NCI-H128 (cell line): ENCODE results near the gene LANCL2.
"Not testable (repeated sequence)": the region's sequence is repeated elsewhere in the genome, so short reads cannot be mapped to it uniquely, and the experiment has no call there.

Experiments used
- DNase-seq: peaks from one replicate; lab custom pipeline; 2025; ENCODE audit not compliant: unreplicated experiment; lab: John Stamatoyannopoulos, UW

LANCL2 gene

DNA sequence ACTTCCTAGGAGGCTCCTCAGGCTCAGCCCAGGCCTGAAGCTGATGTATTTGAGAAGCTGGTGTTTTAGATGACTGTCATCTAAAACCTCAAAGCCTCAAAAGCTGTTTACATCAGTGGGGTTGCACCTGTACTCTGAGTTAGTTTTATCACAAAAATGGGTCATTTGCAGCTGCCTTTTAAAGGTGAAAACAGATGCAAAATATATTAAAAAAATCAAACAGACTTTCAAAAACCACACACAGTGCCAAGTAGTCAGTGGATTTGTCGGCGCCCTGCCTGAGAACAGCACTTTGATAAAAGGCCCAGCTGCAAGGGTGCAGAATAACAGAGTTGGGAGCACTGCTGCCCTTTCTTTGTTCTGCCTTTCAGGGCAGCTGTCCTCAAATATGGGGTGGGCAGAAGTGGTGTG is 104.1 kb downstream of the LANCL2 start:
- DNase-seq: no peak

DNA sequence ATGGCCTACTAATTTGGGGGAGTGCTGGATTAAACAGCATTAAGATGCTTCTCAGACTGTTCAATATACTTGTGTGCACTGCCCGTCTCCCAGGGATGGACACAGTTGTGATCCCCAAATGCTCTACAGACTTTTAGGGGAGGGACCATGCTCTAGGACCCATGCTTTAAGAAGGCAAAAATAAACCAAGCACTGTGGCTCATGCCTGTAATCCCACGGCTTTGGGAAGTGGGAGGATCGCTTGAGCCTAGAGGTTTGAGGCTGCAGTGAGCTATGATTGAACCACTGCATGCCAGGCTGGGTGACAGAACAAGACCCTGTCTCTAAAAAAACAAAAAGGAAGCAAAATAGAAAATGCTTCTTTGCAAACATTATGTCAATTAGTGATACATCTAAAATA is 104.6 kb downstream of the LANCL2 start:
- no peak for DNase-seq

DNA sequence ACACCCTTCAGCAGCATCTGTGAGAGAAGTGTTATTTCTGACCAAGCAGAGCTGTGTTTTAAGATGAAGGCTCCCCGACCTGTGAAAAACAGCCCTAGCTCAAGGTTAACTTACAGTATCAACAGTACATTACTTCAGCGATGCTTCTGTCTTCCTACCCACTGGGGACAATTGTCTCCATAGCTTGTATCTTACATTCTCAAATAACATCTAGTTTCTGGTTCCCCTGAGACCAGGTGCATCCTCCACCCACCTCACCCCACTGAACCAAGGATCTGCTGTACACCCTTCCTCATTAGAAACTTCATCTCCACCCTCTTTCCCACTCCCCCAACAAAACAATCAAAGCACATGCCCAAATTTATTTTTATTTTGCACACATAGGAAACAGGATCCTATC is 105.1 kb downstream of the LANCL2 start:
- DNase-seq: no peak

DNA sequence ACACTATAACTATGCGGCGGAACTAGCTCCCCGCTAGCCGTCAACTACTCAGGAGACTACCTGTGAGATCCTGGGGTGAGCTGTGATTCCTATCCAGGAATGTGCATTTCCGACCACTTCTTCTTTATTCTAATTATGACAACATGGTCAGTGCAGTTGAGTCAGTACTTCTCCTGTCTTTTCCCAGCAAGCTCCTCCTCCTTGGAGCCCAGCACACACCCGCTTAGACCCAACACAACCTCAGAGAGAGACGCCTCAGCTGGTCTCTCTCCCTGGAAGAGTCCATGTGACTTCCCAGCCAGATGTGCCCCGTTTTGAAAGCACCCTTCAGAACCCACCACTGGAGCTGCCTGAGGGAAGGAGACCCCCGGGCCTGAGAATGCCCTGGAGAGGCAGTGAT is 106.5 kb downstream of the LANCL2 start:
- DNase-seq: not testable (repeated sequence)

DNA sequence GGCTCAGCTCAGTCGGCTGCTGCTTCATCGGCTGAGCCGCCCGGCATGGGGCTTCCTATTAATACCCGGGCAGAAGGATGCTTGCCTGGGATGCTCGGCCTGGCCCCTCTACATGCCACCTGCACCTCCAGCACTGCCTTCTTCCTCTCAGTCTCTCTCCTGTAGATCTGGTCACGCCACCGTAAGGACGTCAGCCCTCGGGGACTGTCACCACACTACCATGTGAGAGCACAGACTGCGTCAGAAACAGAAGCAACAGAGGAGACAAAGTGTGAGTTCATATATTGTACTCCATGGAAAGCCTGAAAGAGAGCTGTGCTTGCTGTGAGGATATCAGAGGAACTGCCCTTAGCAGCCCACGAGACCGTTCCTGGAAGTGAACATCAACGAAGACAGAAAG is 107.3 kb downstream of the LANCL2 start:
- not testable (repeated sequence) for DNase-seq

DNA sequence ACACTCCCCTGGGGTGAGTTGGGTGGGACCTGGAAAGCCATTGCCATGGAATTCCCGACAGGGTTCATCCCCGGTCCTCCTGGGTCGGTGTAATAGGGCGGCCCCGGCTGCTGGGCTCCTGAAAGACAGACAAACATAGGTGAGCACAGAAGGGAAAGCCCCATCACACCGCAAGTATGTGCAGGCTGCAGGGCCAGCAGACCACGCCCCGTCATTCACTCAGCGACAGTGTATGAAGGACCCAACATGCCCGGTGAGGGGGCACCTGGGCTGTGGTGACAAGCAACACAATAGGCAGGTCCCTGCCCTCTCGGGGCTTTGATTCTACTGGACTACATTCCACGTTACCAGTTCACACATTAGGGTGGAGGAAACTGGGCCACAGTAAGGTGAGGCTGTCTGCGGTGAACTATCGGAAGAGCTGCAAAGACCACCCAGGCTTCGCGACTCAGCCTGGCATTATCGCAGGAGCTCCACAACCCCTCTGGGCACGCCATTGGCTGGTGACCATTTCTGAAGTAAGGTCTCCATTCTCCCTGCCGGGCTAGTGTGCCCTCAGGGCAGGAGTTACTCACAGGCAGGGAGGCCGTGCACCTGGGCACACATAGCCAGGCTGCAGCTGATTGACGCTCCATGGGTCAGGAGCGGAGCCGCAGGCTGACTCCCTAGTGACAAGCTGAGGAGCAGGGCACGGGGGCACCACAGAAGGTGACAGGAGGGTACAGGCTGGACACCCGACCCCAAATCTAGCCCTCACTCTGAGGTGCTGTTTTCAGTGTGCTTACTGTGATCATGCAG is 108.0 kb downstream of the LANCL2 start:
- no peak for DNase-seq

DNA sequence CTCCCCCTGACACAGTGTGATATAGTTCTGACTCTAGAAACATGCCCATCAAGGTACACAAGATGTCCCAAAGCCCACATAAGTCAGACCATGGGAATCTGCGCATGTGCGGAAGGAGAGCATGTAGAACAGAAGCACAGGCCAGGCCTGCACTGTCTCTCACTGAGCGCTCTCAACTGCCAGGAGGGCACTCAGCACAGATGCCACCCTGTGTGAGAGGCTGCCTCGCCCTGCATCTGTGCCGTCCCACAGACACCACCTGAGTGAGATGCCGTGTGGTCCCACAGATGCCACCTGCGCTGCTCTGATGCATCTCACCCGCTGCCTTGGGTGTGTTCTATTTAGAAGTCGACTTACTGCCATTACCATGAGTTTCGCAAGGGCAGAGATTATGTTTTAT is 108.8 kb downstream of the LANCL2 start:
- no peak for DNase-seq

DNA sequence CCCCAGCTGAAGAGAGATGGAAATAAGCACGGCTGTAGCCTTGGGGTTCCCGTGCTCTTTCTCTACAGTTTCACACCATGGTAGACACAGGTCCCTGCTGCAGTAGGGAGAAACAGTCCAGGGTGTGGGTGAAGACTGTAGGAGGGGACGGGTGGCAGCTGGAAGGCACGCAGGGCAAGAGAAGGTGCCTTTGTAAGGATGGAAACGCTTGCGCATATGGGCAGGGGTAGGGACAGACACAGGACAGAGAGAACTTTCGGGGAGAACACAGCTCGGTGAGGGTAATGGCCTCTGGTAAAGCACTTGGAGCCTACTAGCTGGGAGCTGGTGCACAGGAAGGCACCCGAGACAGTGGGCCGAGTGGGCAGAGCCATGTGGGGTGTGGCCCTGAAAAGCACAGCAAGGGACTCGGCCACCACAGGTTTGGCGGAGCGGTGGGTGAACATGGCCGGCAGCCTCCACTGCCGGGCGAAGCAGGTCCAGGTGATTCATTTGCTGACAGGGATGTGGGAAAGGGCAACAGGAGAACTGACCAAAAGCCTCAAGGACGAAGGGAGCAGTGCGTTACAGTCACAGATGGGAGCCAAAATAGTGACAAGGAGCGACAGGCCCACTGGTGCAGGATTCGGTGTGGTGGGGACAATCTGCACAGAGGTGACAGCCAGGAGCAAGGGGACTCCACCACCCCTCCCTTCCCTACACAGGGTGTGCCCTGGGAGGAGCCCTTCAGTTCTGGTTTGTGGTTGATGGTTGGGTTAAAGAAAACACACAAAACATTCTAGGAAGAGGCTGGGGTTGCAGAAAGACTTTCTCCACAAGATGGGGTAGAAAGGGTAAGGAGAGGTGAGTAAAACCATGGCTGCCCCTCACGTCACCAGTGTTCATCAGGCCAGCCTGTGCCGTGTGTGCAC is 110.1 kb downstream of the LANCL2 start:
- no peak for DNase-seq

DNA sequence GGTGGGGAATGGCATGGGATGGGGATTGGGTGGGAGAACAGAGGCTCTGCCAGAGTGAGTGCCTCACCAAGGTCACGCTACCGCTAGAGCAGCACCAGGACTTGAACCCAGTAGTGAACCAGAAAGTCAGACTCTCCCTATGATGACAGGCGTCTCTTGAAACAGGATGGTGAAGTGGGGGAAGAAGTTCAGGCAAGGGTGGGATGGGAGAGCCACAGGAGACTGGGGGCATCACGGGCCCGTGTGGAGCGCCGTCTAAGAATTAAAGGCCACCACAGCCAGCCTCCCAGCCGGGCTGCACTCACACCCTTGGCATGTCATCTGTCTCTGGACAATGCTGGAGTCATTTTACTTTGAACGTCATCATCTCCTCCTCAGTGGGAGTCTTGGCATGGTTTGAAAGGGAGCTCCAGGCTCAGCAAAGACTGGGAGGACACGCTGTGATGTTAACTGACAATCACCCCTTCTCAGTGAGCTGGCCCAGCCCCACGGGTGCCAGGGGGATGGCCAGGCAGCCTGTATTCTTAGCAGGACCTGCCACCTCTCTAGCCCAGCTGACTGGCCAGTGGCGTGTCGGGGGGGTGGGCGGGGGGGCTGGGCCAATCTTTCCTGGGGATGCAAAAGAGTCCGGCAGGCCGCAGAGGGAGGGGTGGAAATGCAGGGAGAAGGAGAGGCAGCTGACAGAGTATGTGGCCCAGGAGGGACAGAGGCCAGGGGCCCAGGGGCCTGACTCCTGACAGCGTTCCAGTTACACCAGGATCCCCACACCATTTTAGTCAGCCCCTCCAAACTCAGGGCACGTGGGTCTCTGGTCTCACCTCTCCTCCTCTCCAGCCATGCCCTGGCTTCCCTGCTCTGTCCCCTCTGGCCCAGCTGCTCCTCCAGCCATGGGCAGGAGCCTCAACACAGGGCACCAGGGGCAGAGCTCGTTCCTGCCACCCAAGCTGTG is 111.0 kb downstream of the LANCL2 start:
- DNase-seq: no peak

DNA sequence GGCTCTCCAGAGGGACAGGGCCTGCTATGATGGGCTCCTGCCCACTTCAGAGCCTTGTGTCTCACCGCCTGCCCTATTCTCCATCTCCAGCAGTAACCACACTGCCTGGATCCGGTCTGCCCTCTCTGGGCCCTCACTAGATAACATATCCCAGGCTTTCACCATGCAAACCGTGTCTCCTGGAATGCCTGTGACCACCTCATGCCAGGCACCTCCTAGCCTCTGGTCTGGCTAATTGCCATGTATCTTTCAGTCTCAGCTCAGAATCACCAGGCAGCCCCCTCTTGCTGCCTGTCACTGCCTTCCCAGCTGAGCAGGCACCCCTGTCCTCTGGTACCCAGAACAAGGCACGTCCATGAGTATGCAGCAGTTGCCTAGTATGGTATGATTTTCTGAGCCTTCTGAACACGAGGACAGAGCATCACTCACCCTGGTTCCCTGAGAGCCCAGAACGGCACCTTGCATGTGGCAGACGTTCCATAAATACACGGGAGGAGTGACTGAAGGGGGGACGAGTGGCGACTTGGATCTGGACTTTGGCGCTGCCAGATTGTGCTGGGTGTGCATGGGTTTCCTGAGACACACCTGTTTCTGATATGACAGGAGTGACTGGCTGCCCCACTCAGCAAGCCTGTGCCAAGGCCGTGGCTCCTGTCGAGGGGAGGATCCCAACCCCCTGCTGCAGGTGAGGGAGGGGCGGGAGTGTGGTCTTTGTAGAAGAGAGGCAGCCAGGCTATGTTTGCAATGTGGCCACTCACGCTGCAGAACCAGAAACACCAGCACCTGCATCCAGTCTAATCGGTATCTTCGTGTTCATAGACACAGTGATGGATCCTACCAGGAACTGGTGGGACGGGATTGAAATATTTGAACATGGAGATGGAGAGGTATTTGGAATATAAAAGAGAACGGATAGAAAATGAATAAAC is 112.0 kb downstream of the LANCL2 start:
- no peak for DNase-seq

DNA sequence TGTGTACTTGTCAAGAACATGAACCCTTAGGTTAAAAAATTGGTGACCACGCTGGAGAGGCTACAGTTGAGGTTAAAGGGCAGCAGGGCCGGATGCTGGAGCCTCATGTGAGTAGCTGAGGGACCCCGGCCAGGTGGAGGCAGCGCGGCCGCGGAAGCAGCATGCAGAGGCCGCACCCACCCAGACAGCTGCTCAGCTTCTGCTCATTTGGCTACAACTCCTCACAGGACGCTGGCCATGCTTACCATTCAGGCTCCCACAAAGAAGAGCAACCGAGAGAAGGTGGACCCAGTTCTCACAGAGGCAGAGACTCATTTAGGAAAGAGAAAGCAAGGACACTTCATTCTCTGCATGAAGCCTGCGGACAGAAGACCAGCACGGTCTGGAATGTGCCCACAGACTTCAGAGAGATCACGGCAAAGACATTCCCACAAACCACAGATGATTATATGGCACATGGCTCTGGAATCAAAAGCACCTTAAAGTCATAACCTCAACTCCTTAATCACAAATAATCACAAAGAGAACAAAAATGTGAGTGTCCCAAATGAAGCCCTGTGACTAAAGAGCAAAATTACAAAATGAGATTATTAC is 112.7 kb downstream of the LANCL2 start:
- DNase-seq: no peak

DNA sequence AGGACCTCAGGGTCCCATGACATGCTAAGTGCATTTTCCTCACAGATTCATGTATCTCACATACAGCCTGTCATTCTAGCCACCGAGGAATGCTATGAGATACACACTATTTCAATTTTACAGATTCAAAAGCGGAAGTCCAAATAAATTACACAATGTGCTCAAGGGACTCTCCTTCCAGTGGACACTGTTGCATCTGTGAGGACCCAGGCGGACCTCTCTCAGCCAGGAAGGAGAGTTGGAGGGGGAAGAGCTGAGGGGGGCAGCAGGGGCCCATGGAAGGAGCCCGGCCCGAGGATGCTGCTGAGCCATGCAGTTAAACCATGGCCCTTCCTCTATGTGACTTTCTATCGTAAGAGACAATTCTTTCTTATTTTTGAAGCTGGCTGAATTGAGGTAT is 113.6 kb downstream of the LANCL2 start:
- DNase-seq: no peak

DNA sequence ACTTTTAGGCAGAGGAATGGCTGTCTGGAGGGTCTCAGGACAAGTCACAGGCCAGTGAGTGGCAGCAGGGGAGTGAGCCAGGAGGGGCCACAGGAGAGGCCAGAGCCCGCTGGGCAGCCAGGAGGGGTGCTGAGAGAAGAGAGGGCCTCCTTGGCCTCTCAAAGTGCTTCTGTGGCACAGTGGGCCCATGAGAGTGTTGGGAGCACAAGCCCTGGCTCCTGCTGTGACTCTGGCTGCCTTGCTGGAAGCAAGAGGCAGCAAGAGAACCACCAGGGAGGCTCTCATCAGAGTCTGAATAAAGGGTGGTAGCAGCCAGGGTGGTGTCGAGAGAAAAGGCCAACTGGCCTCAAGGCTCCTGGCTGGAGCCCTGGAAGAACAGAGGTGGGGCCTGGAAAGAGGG is 116.0 kb downstream of the LANCL2 start:
- no peak for DNase-seq

DNA sequence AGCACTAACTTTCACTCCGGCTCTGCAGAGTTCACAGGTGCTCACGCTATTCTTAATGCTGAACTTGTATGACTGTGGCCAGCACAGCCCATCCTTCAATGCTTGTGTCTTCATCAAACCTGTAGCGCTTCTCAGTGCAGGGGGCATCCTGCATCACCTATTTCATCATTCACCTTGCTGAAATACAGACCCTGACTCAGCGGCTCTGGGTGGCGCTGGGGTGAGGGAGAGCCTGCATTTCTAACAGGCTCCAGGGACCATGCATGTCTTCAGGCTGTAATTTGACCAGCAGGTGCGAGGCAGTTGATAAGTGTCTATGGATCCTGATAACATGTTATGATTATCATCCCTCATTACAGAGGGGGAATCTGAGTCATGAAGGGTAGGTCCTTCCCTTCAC is 117.9 kb downstream of the LANCL2 start:
- no peak for DNase-seq
